AG08396 (cell line): ENCODE results near the gene TIMP1.

Source experiments
- DNase-seq: peaks from one replicate; pipeline ENCODE4 v3.0.0; 2012; ENCODE audit warnings: low spot score, mixed read lengths

The TIMP1 gene

GRCh38 chrX:47634871-47635575 is 52.8 kb downstream of the TIMP1 start:
- DNase-seq, result no peak
